GM10266 (cell line): Measurements from ENCODE around the gene GOT1.

ENCODE experiments used
- DNase-seq: peaks from one replicate; pipeline ENCODE4 v3.0.0; 2012; ENCODE audit errors: extremely low spot score
- TF ChIP-seq, protein P1 (sequence below): IDR thresholded peaks from 2 replicates; pipeline ENCODE4 v1.5.1; 2012; ENCODE audit warnings: mild to moderate bottlenecking, low read depth; ENCODE audit not compliant: control insufficient read depth, insufficient read depth; ENCODE audit errors: missing control alignments

The GOT1 gene

DNA sequence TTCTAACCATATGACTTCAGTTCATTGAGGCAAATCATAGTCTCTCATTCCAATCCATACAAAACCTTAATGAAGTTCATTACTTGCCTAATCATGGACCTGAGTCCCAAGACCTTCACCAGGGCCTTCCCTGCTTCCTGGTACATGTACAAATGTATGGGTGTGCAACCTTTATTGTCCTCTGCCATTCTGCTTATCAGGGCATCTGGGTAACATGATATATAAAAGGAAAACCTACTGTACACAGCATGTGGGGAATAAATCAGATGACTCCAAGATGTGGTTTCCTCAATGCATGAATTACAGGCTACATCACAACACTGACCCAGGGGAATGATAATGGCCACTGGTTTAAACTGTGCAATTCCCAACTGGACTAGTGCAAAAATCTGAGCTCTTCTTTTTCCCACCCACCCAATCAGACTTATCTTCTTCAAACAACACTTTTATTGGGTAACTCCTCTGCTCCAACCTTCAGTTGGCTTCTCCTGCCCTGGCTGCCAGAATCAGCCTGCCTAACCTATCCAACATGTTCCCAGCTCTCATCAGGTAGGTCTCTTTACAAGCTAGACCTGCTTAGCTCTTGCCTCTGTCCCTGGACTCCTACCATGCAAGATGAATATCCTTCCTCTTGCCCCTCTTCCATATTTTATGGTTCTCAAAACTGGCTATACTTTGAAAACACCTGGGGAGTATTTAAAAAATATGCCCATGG is 11.4 kb downstream of the GOT1 start:
- TF ChIP-seq, protein P1, sequence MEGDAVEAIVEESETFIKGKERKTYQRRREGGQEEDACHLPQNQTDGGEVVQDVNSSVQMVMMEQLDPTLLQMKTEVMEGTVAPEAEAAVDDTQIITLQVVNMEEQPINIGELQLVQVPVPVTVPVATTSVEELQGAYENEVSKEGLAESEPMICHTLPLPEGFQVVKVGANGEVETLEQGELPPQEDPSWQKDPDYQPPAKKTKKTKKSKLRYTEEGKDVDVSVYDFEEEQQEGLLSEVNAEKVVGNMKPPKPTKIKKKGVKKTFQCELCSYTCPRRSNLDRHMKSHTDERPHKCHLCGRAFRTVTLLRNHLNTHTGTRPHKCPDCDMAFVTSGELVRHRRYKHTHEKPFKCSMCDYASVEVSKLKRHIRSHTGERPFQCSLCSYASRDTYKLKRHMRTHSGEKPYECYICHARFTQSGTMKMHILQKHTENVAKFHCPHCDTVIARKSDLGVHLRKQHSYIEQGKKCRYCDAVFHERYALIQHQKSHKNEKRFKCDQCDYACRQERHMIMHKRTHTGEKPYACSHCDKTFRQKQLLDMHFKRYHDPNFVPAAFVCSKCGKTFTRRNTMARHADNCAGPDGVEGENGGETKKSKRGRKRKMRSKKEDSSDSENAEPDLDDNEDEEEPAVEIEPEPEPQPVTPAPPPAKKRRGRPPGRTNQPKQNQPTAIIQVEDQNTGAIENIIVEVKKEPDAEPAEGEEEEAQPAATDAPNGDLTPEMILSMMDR: no peak
- no peak for DNase-seq

DNA sequence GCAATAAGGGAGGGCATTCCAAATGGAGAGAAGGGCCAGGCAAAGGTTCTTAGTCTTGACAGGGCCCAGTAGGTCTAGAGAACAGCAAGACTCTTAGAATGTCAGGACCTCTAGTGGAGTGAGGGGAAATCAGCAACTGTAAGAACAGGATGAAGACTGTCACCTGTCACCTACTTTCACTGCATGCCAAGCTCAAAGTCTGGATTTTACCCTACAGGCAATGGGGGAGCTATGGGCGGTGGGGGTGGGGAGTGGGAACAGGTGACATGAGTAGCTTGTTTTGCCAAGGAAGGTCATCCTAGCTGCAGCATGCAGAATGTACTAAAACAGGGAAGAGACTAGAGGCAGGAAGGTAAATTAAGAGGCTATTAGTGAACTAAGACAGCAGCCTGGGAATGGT is 18.3 kb downstream of the GOT1 start:
- no peak for DNase-seq
- TF ChIP-seq, protein P1: no peak

GRCh38 chr10:99411546-99411945 is 18.9 kb downstream of the GOT1 start:
- TF ChIP-seq, protein P1: no peak

GRCh38 chr10:99410876-99411275 is 19.5 kb downstream of the GOT1 start:
- TF ChIP-seq, protein P1: no peak
- DNase-seq: no peak

More at GRCh38 chr10:99411546-99411945, 18.9 kb downstream of the GOT1 start:
- DNase-seq: no peak

DNA sequence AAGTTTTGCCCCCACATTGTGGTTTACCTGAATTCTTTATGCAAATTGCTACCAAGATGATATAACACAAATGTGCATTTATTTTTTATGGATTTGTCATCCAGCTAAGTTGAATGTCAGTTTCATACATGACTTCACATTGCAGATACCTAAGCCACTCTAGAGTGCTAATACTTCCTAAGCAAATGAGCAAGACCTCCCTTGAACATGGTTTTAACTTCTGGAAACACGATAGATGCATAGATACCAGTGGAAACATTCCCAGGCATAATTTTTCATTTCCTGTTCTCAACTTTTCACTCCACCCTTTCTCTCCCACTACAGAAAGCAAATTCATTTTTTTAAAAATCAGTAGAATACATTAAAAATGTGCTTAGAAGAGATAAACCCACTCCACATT is 20.3 kb downstream of the GOT1 start:
- no peak for DNase-seq
- TF ChIP-seq, protein P1: no peak

DNA sequence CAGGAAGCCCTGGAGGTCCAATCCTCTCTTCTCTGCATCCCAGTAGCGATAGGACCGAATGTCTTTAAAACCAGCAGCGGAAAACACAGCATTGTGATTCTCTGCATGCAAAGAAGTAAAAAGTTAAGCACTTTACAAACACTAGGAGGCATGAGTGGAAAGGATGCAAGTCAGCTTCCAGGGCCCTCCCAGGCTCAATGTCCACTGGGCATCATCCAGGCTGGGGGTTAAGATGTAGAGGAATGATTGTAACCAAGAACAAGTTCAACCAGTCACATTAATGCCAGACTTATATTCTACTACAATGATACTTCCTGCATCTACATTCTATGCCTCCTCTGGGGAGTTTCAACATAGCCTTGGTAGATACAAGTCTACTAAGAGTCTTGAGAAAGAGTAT is 24.3 kb downstream of the GOT1 start:
- no peak for DNase-seq
- TF ChIP-seq, protein P1: no peak

- TF ChIP-seq, protein P1: no peak
- DNase-seq: no peak
These were observed 26.8 kb downstream of the GOT1 start for GRCh38 chr10:99403674-99404073.
